HG02938 (cell line): ENCODE data around the gene RBP3.

Experiments
- ATAC-seq: cut with Tn5 transposase; IDR thresholded peaks from one replicate; pipeline ENCODE4 v1.9.1; 2021; ENCODE audit warnings: mild to moderate bottlenecking, moderate library complexity; ENCODE audit not compliant: unreplicated experiment

RBP3 gene

GRCh38 chr10:47348138-47348651 is at the start of gene RBP3:
RBP3 (plus strand) TSS chr10:47348363; CDS start chr10:47348485, 122 bp downstream.
- ATAC-seq: no peak

DNA sequence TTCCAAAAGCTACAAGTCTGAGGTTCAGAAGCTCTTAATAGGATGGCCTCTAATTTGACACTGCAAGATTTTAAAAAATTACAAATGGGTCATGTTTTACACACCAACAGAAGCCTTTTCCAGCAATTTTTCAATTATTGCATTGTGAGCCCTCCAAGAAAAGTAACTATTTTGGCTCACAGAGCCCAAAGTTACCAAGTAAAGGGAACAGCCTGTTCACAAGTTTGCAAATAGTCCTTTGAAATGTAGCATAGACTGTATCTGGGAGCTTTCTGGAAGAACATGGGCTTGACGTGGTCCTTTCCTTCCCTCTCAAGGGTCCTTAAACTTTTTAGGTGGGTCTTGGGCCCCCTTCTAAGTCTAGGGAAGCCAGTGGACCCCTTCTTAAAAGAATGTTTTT is 49.4 kb upstream of the RBP3 start:
- ATAC-seq: no peak

DNA sequence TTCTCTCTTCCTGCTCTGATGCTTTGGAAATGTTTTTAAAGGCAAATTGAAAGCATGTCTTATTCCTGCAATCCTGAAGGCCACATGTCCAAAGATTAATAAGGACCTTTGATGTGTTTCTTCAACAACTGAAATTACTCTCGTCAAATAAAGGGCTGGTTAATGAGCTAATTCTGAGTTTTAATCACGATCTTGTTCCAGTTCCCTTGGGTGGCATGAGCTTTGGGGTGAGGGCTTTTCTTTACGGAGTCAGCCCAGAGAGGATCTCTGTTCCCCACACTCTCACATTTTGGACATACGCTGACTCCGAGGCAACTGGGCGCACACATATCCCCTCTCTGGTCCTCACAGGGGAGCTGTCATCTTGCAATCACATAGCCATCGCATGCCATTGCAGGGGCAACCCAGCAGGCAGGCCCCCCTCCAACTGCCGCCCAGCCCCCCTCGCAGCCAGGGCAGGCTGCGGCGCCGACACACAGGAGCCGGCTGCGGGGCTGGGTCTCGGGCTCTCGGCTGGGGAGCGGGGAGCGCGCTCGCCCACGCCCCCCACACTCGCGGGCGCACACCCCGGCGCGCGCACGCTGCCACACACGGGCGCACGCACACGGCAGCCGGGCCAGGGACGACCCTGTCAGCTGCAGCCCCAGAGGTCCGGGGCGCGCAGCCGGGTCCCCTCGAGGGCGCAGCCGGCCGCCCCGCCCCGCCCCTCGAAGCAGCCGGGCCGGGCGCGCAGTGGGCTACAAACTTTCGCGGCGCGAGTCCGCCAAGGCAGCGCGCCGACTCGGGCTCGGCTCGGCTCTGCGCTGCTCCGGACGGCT is 48.3 kb upstream of the RBP3 start, which contains the start of gene GDF10:
GDF10 (plus strand) TSS at position 587 of the 818 bp plus-strand sequence. CDS start 455 bp downstream, outside the sequence.
- no peak for ATAC-seq

DNA sequence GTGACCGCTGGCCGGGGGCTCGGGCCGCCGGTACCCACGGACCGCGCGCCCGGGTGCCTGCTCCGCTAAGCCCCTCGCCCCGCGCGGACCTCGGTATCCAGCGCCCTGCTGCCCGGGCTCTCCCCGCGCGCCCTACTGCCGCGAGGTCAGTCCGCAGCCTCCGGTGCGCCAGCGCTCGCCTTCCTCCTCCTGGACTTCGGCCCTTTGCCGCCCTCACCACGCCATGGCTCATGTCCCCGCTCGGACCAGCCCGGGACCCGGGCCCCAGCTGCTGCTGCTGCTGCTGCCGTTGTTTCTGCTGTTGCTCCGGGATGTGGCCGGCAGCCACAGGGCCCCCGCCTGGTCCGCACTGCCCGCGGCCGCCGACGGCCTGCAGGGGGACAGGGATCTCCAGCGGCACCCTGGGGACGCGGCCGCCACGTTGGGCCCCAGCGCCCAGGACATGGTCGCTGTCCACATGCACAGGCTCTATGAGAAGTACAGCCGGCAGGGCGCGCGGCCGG is 47.7 kb upstream of the RBP3 start:
- no peak for ATAC-seq

DNA sequence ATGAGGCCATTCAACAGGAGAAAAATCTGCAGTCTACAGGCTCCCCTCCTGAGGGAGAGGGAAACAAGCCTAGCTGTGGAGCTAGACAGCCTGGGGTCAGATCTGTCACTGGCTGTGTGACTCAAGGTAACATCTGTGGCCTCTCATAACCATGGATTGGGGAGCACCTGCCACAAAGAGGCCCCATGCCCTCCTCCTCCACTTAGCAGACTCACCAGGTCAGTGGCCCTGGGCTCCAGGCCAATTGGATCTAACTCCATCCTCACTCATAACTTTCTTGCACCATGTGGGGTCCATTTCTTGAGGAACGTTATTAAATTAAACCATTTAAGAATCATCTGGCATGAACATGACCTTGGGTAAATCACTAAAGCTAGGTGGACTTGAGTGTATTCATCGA is 46.3 kb upstream of the RBP3 start:
- ATAC-seq: no peak

DNA sequence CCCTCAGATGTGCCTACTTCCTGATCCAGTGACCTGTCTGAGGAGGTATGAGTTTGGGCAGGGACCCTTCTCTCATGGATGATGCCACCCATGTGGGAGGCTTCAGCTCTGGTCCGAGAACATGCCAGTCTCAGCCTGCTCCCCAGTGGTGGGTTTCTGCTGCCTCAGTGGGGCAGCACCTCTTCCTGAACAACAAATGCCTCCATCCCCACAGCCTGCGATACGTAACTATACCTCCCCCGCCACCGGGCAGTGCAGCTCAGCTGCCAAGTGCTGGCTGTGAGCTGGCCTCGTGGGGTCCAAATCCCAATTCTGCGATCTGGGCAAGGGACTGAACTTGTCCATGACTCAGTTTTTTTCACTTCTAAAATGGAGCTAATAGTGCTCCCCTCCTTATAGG is 45.1 kb upstream of the RBP3 start:
- ATAC-seq: no peak

DNA sequence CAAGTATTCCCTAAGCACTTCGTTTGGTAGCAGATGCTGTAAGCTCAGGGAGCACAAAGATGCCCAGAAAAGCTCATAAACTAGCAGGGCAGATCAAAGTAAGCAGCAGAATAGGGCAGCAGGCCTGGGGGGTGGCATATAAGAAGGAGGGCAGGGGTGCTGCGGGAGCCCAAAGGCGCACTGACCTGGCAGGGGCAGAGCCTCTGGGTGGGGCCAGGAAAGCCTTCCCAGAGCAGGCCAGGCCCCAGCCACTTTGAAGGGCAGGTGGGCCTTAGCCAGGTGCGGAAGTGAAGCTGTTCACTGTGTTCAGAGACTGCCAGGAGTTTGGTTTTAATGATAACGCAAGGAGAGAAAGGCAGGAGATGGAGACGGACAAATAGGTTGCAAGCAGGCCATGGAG is 44.3 kb upstream of the RBP3 start:
- no peak for ATAC-seq

GRCh38 chr10:47305566-47305965 is 42.6 kb upstream of the RBP3 start:
- no peak for ATAC-seq

GRCh38 chr10:47306387-47307210 is 41.6 kb upstream of the RBP3 start:
- ATAC-seq: no peak

- no peak for ATAC-seq
Measured at GRCh38 chr10:47307381-47307780, 40.8 kb upstream of the RBP3 start.

DNA sequence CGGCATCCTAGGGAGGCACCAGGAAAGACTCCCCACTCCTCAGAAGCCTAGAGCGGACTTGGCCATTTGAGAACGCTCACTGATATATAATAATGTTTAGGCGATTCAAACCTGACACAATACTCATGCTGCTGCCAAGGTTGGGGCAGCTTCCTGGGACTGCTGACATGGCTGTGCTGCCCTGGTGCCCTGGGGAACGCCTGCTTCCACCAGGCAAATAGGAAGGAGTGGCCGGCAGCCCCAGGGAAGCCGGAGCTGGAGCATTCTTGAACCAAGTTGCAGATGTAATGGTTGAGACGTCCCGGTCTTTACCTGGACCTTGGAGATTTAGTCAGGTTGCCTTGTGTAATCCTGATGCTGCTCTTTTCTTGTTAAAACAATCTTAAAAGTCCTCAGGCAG is 39.4 kb upstream of the RBP3 start:
- ATAC-seq: no peak

- ATAC-seq: no peak
Measured at GRCh38 chr10:47309408-47310089, 38.6 kb upstream of the RBP3 start.

GRCh38 chr10:47310090-47310505 is 38.1 kb upstream of the RBP3 start:
- no peak for ATAC-seq

GRCh38 chr10:47311193-47311931 is 36.8 kb upstream of the RBP3 start:
- ATAC-seq: no peak

DNA sequence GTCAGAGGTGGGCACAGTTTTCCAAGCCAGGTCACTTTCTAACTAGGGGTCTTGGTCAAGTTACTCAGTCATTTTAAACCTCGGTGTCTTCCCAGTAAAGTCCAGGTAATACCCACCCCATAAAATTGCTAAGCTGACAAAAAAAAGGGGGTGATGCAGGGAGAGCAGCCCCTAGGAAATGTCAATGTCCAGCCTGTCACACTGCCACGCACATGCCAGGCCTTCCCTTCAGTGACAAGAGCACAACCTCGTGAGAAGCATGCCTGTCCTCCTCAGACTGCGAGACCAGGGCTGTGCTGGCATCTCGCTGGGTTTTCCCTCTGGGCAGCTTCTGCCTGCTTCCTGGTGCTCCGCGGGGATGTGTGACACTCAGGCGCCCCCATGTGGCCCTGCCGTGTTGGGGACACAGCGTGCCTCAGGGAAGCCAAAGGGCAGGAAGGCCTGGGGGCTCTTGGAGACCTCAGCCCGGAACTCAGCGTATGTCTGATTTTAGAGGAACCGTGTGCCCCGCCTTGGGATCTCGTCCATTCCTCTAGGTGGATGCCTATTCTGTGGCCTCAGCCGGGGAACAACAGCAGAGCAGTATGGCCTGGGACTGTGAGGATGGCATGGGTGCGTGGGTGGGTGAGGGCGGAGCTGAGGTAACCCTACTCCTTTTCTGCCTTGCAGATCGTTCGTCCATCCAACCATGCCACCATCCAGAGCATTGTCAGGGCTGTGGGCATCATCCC is 36.1 kb upstream of the RBP3 start:
- no peak for ATAC-seq

- no peak for ATAC-seq
Measured at GRCh38 chr10:47312663-47312995, 35.5 kb upstream of the RBP3 start.

GRCh38 chr10:47314416-47314970 is 33.7 kb upstream of the RBP3 start:
- no peak for ATAC-seq

DNA sequence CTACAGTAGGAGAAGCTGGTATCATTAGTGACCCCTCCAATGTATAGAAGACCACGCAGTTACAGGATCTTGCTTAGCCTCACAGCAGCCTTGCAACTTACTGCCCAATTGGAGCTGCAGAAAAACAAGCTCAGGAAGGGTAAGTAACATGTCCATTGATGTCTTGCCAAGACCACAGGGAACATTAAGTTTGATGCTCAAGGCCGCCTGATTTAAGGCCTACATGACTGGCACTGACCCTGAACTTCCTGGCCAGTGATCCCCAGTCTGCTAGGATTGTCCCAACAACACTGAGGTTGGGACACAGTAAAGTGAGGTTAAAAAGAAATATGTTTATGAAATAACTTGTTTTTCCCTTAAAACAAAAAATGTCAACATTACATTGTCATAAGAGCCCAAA is 32.7 kb upstream of the RBP3 start:
- ATAC-seq: no peak

DNA sequence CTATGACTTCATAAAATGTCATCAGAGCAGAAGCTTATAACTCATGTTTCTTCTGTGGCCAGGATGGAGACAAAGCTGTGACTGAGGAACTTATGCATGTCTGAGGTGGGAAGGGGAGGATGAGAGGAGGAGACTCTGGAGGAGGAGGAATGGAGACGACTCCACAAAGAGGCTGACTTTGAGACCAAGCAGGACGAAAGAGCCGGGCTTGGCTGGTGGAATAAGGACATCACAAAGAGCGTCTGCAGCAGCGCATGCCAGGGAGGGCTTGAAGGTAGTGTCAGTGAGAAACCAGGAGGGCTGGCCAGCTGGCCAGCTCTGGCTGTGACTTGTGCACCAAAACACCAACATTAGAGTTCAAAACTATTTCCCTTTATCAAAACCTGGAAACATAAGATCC is 32.0 kb upstream of the RBP3 start:
- ATAC-seq: no peak
